ENCODE measurements around the gene DOCK10.
"Not testable (repeated sequence)": the region's sequence is repeated elsewhere in the genome, so short reads cannot be mapped to it uniquely, and the experiment has no call there.

The DOCK10 gene

GRCh38 chr2:225041851-225042799 lies at the start of gene DOCK10:
TSS of gene DOCK10 (minus strand) at chr2:225042468. CDS start at chr2:225042374, 94 bp downstream.
- in situ Hi-C loops (cut with MboI; ENCODE audit: low sequenced_read_pairs), result no loop called here

GRCh38 chr2:225091336-225091735 lies 49.1 kb upstream of the DOCK10 start:
- in situ Hi-C loops (cut with MboI; ENCODE audit: low sequenced_read_pairs), result no loop called here

- in situ Hi-C loops (cut with MboI; ENCODE audit: low sequenced_read_pairs), result no loop called here
Measured at GRCh38 chr2:225090746-225091145, 48.5 kb upstream of the DOCK10 start.

- in situ Hi-C loops (cut with MboI; ENCODE audit: low sequenced_read_pairs), result no loop called here
Measured at GRCh38 chr2:225086915-225087314, 44.6 kb upstream of the DOCK10 start.

- in situ Hi-C loops (cut with MboI; ENCODE audit: low sequenced_read_pairs), result no loop called here
Measured at GRCh38 chr2:225086439-225086838, 44.2 kb upstream of the DOCK10 start.

GRCh38 chr2:225083276-225083675 lies 41.0 kb upstream of the DOCK10 start:
- in situ Hi-C loops (cut with MboI; ENCODE audit: low sequenced_read_pairs), result no loop called here

GRCh38 chr2:225076125-225076524 lies 33.9 kb upstream of the DOCK10 start:
- in situ Hi-C loops (cut with MboI; ENCODE audit: low sequenced_read_pairs), result no loop called here

- in situ Hi-C loops (cut with MboI; ENCODE audit: low sequenced_read_pairs), result no loop called here
Measured at GRCh38 chr2:225074919-225075681, 32.8 kb upstream of the DOCK10 start.

- in situ Hi-C loops (cut with MboI; ENCODE audit: low sequenced_read_pairs), result no loop called here
Measured at GRCh38 chr2:225074366-225074765, 32.1 kb upstream of the DOCK10 start.

- in situ Hi-C loops (cut with MboI; ENCODE audit: low sequenced_read_pairs), result no loop called here
Measured at GRCh38 chr2:225073198-225073597, 30.9 kb upstream of the DOCK10 start.

- in situ Hi-C loops (cut with MboI; ENCODE audit: low sequenced_read_pairs), result no loop called here
Measured at GRCh38 chr2:225072444-225072843, 30.2 kb upstream of the DOCK10 start.

GRCh38 chr2:225070811-225071210 lies 28.5 kb upstream of the DOCK10 start:
- in situ Hi-C loops (cut with MboI; ENCODE audit: low sequenced_read_pairs), result no loop called here

- in situ Hi-C loops (cut with MboI; ENCODE audit: low sequenced_read_pairs), result no loop called here
Measured at GRCh38 chr2:225069966-225070365, 27.7 kb upstream of the DOCK10 start.

- in situ Hi-C loops (cut with MboI; ENCODE audit: low sequenced_read_pairs), result no loop called here
Measured at GRCh38 chr2:225069477-225069876, 27.2 kb upstream of the DOCK10 start.

- in situ Hi-C loops (cut with MboI; ENCODE audit: low sequenced_read_pairs), result no loop called here
Measured at GRCh38 chr2:225065882-225066281, 23.6 kb upstream of the DOCK10 start.

- in situ Hi-C loops (cut with MboI; ENCODE audit: low sequenced_read_pairs), result no loop called here
Measured at GRCh38 chr2:225064928-225065327, 22.7 kb upstream of the DOCK10 start.

GRCh38 chr2:225064362-225064761 lies 22.1 kb upstream of the DOCK10 start:
- in situ Hi-C loops (cut with MboI; ENCODE audit: low sequenced_read_pairs), result no loop called here

GRCh38 chr2:225056330-225057073 lies 14.2 kb upstream of the DOCK10 start:
- in situ Hi-C loops (cut with MboI; ENCODE audit: low sequenced_read_pairs), result no loop called here

- in situ Hi-C loops (cut with MboI; ENCODE audit: low sequenced_read_pairs), result no loop called here
Measured at GRCh38 chr2:225055714-225056113, 13.4 kb upstream of the DOCK10 start.

- in situ Hi-C loops (cut with MboI; ENCODE audit: low sequenced_read_pairs), result no loop called here
Measured at GRCh38 chr2:225052703-225053102, 10.4 kb upstream of the DOCK10 start.

- in situ Hi-C loops (cut with MboI; ENCODE audit: low sequenced_read_pairs), result not testable (repeated sequence)
Measured at GRCh38 chr2:225047502-225047901, 5.2 kb upstream of the DOCK10 start.

Measured in hTERT RPE-1 (cell line).